GM12874 (cell line): ENCODE data around the gene SP6.
A peak's percentile ranks its signal among the peaks of the same experiment; 100 is the strongest.

ENCODE experiments used
- CTCF ChIP-seq: IDR thresholded peaks from 2 replicates; pipeline ENCODE4 v1.5.1; 2011; ENCODE audit warnings: low read depth, mild to moderate bottlenecking, control low read depth, low read length, moderate library complexity; ENCODE audit not compliant: insufficient read depth

SP6 gene

DNA sequence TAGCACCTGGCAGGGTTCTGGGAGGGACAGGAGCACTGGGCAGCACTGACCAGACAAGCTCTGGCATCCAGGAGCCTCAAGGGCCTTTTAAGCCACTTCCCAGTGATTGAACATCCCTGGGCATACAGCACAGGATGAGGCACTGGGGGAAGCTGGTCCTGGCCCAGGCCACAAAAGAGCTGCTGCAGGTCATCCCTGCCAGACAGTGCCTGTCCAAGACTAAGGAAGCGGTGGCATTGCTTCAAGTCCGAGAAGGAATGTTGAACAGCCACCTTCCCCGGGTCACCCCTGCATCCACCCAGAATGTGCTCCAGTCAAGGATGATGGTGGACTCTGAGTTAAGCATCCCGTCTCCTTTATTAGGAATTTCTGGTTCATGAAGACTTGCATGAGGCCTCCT, 28.2 kb downstream of the SP6 start:
- TF ChIP-seq CTCF: no peak

- peak; percentile 36; the same call in 1 of the 2 replicates for TF ChIP-seq CTCF
These were observed 29.3 kb downstream of the SP6 start, which contains the start of gene OSBPL7 for GRCh38 chr17:47821424-47822391. OSBPL7 (minus strand) TSS chr17:47821794; CDS start chr17:47820278, 1,516 bp downstream.

DNA sequence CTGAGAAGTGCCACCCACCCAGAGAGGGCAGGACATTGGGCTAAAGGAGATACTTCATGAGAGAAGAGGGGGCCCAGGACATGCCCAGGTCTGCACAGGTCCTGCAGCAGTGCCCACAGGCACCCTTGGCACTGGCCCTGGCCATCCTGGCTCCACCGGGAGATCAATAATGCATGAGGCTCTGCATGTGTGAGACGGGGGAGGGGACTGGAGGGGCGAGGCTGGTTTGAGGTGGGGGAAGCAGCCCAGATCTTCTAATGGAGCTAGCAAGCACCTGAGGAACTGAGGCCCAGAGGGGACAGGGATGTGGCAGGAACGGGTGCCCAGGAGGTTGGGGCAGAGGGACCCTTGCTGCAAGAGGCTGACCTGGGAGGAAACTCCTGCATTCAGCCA, 29.9 kb downstream of the SP6 start:
- TF ChIP-seq CTCF: no peak

DNA sequence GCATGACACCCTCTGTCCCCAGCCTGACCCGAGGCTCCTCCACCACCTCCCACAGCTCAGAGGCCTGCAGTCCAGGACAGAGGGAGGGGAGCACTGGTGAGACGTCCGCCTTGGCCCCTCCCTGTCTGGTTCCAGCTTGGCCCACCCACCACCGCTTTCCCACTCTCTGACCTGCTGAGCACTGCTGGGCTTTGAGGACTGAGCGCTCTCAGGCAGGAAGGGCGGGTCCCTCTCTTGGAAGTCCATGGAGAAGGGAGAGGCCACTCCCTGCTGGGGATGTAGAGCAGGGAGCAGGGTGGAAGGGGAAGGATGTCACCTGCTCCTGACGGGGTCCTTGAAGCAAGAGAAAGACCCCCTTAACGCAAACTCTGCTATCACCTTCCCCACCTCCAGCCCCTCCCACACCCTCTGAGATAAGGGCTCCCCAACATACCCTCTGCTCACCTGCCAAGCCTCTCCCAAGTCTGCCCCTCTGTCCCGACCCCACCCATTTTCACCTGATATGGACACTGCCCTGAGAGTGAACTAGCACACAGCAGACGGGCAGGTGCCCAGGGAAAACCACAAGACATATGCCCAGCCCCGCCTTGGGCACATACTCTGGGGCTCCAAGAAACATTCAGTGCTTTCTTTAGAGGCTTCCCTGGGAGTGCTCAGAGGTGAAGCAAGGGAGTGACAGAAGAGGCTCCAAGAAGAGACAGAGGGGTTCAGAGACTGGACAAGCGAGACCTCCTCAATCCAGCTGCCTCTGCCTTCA, 30.8 kb downstream of the SP6 start:
- TF ChIP-seq CTCF: no peak

GRCh38 chr17:47819475-47819874, 31.5 kb downstream of the SP6 start:
- no peak for TF ChIP-seq CTCF

- no peak for TF ChIP-seq CTCF
These were observed 32.8 kb downstream of the SP6 start for GRCh38 chr17:47818002-47818695.

- TF ChIP-seq CTCF: no peak
These were observed 34.0 kb downstream of the SP6 start for GRCh38 chr17:47816947-47817346.
